NOMO-1 (cell line): ENCODE measurements around the gene DCPS.
A peak's percentile ranks its signal among the peaks of the same experiment; 100 is the strongest.

ENCODE experiments used
- DNase-seq, 2 experiments: peaks; one replicate each; lab custom pipeline; 2025; ENCODE audit not compliant: unreplicated experiment in 2 of 2; lab: John Stamatoyannopoulos, UW

The DCPS gene

DNA sequence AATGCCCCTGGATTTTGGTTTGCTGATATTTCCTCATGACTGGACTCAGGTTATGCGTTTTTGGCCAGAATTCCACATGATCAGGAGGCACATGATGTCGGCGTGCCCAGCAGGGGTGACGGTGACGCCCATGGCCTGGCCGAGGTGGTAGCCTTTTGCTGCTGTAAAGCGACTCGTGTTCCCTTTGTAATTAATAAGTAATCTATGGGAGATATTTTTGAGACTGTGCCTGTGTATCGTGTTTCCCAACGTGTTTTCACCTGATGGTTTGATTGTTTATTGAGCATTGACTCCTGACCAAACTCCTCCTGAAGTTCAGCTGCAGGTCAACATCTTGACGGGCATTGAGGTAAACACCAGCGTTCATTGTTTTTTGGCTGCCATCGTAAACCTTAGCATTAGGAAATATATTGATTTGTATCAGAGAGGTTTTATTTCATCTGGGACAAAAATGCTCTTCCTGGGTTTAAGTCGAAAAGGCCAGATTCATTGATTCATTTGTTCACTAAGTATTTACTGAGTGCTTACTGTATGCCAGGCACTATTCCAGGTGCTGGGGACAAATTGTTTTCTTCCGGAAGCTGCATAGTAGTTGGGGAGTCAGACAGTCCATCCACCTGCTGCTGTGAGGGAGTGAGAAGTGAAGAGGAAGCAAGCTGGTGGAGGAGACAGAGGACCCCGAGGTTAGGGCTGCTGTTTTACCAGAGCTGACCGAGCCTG lies 23.6 kb downstream of the DCPS start:
- DNase-seq, result no peak

DNA sequence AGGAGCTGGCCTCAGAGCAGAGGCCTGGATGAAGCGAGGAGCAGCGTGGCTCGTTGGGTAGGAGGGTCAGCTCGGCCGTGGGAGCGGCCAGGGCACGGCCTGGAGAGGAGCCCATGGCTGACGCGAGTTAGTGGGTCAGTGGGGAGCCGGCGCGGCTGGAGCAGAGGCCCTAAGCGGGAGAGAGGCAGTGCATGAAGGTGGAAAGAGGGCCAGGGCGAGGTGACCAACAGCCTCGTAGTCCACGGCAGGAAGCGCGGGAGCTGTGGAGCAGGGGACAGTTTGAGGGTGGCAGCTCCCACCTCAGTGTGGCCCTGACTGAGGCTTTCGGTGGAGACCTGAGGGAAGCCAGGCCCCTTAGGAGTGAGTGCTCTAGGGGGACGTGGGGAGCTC lies 24.1 kb downstream of the DCPS start:
- no peak for DNase-seq

DNA sequence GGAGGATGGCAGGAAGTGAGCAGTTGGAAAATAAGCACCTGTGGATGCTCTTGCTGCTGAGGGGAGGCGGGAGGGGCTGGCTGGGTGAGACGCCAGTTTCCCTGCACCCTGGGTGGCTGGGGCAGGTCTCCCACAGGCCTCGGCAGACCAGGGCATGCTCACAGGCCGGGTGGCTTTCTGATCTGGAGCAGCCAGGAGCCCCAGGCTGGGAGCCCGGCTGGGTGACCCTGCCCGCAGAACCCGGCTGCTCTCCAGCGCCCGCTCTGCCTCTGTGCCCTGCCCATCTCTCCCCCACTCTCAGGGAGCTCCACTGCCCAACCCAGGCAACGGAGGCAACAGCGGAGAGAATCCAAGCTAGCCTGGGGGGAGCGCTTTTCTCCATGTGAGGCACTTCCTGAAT lies 24.6 kb downstream of the DCPS start:
- DNase-seq, result no peak

DNA sequence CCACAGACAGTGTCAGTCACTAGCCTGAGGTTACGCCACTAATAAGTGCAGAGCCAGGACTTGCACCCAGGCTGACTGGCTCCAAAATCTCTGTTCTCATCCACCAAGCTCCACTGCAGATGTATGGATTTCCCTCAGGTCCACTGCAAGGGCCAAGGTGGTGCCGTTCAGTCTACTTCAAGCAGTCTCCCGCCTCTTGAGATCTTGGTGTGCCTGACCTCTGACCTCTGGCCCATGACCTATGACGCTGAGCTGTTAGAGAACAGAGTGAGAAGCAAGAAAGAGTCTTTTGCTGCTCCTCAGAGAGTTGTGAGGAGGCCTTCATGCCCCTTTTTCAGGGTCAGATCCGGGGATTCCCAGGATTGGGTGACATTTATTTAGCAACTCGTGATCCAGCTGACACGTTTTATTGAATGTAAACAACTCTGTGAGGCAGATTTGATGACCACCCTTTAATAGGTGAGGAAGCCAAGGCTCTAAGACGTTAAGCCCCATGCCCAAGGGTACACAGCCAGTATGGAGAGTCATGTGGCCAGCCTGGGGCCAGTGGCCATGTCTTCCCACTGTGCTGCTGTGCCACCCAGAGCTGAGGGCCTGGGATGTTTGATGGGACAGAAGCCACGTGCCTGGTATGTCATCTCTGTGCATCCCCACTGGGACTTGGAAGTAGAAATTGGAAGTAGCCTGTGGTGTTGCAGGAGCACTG lies 25.2 kb downstream of the DCPS start:
- DNase-seq, result no peak

DNA sequence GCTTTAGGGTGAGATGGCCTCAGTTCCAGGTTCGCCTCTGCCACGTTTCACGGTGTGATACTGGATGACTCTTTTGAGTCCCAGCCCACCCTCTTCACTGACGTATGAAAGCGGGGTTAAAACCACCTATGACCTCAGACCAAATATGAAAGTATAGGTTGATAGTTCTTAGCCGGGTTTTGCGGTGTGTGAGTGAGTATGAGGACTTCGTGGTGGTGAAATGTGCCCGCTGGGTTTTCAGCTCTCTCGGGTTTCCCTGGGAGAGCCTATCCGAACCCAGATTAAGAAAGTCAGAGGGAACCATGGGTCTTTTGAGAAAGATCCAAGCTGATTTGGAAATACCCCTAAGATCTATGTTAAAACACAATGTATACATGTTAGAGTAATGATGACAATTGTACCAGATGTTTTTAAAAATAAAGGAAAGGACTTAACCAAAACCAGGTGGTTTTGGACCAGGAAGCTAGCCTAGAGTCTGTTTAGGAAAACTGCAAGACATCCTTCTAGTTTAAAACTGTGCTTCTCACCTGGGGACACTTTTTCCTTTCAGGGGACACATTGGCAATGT lies 25.9 kb downstream of the DCPS start:
- DNase-seq, result no peak

DNA sequence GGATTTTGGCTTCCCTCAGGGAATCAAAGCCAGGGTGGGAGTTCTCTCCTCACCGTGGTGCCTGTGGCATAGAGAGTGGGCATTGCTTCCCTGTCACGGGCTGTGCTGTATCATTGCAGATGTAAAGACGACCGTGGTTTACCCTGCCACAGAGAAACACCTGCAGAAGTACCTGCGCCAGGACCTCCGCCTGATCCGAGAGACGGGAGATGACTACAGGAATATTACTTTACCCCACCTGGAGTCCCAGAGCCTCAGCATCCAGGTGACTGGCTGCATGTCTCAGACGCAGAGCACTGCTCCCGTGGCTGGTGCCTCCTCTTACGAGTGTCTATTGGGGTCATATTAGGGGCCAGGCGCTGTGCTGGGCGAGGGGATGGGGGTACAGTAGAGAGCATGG lies 27.4 kb downstream of the DCPS start:
- no peak for DNase-seq

DNA sequence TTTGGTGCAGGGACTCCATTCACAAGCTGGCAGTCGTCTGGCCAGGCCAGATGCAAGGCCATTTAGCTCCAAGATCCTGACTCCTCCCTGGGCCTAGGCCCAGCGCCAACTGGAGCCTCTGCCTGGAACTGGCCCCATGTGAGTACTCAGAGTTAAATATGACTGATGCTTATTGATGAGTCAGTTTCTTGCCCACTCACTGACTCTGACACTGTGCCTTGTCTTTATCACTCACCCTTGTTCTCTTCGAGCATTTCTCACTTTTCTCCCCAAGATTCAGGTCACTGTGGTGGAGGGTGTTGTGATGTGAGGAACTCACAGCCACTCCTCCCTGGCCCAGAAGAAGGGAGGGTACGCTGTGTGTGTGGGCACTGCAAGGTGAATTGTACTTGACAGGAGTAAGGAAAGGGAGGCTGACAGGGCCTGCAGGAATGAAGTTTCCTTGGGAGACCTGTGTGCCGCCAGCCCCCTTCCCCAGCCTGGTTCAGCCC lies 28.4 kb downstream of the DCPS start:
- no peak for DNase-seq

DNA sequence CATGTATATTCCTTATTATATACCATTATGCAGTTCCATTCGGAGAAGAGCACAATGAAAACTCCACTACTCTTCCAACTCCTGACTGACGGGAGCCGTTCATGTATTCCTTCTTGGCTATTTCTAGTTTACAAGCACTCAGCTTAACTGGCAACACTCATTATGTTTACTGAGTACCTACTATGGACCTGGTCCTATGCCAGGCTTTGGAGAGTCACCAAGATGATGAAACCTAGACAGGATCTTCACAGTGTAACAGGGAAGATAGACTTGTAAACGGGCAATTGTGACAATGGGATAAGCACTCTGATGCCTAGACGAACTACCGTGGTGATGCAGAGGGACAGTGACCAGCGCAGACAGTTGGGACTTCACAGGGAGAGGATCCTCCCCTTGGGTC lies 29.3 kb downstream of the DCPS start:
- DNase-seq, result no peak

DNA sequence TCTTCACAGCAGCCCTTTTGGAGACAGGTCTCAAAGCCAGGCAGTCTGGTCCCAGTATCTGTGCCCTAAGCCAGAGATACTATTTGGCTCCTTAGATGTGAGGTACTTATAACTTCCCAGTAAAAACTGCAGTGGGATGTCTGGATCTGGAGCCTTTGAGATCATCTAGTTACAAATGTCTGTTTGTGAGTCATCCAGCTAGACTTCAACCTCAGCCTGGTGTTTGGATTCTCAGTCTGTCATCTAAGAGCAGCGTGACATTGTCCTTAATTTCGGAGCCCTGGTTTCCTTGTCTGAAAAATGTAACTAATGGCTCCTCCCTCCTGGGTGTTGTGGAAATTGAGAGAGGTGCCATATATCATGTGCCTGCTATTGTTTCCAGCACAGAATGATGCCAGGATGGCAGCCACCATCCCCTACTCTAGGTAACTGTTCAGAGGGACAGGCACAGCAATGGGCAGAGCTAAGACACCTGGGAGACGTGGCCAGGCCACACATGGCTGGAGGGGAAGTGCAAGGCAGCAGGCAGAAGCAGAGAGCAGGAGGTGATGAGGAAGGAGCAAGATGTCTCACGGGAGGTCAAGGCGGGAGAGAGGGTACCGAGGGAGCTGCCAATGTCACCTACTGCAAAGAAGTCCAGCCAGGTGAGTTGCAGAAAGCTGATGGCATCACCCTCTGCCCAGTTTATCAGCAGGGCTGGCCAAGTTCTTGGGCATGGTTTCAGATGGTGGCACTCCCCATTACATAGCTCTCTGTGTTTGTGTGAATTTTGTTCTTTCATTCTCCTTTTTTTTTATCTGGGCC lies 31.0 kb downstream of the DCPS start:
- no peak for DNase-seq

DNA sequence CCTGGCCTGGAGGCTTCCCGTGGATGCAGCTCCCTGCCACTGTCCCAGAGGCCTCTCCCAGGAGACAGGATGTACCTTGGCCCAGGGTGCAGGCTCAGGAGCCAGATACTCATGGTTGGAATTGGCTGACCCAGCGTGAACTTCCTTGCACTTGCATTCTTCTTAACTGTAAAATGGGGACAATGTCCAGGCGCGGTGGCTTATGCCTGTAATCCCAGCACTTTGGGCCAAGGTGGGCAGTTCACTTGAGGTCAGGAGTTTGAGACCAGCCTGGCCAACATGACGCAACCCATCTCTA lies 31.6 kb downstream of the DCPS start:
- DNase-seq, result no peak

DNA sequence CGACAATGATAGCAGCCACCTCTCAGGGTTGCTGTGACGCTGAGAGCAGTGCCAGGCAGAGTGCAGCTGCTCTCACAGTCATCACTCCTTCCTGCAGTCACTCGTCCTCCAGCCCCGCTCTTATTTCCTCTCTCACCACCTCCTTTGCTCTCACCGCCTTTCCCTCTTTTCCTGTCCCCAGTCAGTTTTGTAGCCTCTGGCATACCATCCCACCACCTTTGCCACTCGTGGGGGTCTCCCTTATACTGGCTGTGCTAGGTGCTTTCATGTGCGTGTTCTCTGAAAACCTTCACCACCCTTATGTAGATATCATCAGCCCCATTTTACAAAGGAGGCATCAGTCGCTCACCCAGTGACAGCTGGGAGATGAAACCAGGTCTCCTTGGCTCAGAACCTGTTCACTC lies 32.3 kb downstream of the DCPS start:
- no peak for DNase-seq

DNA sequence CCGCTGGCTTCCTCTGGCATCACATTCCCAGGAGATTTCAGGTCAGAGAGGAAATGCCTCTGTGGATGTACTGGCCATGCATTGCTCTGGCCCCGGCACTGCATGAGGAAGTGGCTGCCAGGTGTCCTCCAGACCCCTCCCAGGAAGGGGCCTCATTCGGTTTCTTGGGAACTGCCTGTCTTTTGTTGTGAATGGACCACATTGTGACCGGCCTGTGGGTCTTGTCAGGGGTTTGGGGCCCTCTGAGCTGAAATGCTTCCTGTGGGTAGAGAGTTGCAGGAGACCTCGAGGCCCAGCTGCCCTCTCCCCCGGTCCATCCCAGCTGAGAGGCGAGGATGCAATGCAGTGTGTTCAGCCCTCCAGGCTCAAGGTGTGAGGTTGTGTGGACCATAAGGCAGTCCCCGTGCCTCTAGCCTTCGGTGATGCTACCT lies 32.8 kb downstream of the DCPS start:
- peak; percentile 30 to 38 for DNase-seq

DNA sequence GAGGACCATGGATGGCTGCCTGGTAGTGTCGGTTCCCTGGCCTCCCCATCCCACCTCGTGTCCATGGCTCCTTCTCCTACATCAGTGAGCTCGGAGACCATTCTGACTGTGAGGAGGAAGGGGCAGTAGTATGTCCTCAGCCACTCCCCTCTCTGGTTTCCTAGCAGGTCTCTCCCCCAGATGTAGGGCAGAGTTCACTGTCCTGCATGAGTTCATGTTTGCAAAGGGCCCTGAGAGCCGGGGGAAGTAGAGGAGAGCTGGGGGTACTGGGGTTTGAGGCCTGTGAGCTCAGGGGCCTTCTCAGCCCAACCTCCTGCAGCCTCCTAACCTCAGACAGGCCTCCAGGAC lies 33.2 kb downstream of the DCPS start:
- DNase-seq, result no peak

DNA sequence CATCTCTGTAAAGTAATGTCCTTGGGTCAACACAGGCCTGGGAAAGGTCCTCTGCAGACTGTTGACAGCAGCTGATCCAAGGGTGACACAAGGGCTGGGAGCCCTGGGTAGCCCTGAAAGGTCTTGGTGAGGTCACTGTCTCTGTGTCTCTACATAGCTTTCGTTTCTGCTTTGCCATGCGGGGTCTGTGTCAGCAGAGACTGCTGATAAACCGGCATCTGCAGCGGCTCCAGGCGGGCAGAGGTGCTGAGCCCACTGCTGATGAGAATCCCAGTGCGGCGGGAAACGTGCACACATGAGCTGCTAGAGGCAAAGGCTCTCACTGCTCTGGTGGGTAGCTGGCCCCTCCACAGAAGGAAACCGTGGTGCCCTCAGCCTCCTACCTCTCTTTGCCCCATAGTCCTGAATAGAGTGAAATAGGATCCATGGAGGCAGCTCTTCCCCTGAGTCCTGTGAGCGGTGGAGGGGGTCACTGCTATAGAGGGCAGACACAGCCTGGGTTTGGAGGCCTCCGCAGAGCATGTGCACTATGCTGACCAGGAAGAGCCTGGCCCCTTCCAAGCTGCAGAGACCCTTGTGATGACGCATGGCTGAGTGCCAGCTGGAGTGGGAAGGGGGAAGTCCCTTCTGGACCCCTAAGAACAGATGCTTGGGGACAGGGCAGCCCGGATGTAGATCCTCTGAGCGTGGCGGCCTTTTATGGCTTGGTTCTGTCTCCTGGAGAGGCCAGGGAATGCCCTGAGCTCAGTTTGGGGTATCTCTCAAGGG lies 33.8 kb downstream of the DCPS start:
- peak in 1 of 2 experiments; percentile 48 for DNase-seq

DNA sequence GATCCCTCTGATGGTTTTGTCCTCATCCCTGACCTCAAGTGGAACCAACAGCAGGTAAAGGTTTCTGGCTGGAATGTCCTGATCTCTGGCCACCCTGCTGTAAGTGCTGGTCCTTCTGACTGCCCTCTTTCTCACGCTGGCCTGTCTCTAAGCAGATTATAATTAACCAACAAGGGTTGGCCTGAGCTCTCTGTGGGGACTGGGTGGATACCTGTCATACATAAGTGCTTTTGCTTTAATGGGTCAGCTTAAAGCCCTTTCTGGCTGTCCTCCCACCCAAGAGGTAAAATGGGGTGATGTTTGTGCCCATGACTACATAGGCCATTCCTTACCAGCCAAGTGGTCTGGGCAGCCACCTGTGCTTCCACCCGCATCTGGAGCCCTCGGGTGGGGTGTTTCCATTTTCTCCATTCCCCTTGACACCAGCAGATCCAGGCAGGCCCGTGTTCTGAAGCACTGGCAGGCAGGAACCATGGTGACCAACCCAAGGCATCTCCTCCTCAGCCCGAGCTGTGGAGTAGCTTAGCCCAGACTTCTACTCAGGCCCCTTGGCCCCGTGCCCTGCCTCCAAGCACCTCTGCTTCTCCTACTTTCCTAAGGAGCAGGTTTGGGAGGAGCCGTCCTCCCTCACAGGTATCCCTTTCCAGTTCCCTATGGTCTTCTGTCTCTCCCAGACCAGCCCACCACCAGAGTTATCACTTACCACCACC lies 34.6 kb downstream of the DCPS start:
- DNase-seq, result no peak

DNA sequence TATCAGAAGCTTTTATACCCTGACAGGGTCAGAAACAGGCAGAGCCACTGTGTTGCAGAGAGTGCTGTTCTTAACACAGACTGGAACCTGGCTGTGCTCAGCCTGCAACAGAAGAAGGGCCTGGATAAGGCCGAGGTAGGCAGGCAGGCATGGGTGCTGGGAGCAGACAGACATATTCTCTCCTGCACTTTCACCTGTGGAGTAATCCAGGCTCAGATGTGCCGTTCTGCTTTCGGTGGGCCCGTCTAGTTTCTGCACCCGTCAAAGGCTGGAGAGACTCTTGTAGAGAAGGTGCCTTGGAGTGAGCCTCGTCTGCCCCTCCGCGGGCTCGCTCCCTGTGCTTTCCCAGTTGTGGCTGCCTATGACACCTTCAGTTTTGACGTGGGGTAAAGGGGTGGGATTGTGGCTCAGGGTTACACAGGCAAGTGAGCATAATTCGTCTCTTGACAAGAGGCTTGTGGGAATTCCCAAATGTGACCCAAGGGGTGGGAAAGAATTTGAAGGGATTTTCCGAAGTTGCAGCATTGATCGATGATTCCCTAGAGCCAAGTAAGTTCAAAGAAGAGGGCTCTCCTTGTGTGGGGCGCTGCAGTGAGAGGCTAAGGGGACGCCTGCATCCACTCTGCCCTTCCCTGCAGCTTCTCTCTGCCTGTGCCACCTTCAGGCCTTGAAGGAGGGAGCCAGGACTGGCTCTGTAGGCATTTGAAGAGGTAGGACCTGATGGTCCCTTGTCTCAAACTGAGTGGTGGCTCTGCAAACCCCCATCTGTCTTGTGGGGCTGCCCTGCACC lies 35.4 kb downstream of the DCPS start:
- DNase-seq, result no peak

DNA sequence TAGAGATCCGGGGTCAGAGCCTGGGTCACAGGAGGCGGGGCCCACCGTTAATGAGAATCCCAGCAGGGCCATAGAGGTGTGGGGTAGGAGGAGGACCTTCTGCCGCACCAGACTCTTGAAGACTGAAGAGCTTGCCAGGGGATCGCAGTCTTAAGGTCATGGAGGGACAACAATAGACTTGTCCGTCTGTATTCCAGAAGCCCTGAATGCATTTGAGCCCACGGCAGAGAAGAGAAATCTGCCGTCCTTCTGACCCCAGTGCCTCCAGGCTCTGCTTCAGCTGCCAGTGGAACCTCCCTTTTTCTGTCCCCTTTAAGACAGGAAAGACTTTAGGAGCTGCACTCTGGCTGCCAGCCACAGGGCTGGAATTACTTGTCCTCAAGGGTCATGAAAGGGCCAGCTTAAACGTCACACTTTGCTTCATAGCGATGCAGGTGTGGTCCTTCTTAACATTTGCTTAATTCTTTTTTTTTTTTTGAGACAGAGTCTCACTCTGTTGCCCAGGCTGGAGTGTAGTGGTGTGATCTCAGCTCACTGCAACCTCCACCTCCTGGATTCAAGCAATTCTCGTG lies 36.1 kb downstream of the DCPS start:
- DNase-seq, result no peak

DNA sequence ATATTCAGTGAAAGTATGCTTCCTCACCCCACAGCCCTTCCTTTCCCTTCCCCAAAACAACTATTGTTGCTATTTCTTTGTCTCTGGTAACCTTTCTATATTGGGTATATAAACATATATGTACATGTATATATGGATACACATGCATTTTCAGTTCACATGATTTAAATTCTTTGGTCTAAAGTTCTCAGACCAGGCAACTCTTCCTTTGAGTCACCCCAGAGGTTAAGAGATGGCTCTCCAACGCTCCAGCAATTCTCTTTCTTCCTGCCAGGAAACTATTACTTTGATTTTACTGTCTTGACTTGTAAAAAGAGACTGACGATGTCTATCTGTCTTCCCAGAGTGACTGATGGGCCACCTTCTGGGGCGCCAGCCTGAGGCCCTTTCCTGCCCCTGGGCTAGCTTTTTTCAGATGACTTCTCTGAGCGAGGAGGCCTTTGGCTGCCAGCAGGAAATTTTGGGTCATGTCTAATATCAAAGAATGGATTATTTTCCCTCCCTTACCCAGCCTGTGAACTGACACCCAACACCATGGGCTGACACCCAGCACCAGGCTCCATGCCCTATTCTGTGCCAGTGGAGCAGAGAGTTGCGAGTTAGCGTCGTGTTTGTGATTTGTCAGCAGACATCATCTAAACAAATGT lies 37.2 kb downstream of the DCPS start:
- no peak for DNase-seq

DNA sequence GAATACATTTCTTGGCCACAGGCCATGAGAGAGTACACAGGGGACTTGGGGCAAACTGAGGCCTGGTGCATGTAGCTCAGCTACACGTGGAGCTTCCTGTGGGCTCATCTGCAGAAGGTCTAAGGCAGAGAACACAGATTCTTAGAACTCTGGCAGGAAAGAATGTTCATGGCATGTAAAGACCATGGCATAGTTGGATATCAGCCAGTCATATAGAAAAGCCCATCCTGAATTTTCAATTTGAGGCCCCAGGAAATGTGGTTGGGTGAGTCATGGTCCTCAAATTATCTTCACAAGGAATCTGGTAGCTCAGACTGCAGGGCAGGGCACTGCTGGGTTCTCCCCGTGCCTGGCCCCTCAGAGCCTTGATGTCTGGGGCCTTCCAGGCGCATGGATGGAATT lies 37.9 kb downstream of the DCPS start:
- DNase-seq, result no peak
